Gastroesophageal sphincter (tissue), 4 donors: Measurements from ENCODE around the gene SYF2. TPM values are rescaled to one million over a fixed set of nuclear protein-coding genes. Genes with fewer than 3 reads are reported as not detected.

Experiments
- ATAC-seq: fragments of 150-250 bp; one replicate; pipeline ENCODE4 v1.9.1; 2016; ENCODE audit warnings: mild to moderate bottlenecking, moderate library complexity
- H3K27ac ChIP-seq, 4 donors: fragments of 200-600 bp; sonication (generic) in 3 of 4; 1 replicate in 3 of 4; 2 replicates in 1 of 4; pipeline ENCODE4 v1.5.1; 2016 to 2019
- H3K27me3 ChIP-seq: fragments of 200-600 bp; sonication (generic); one replicate; pipeline ENCODE4 v1.5.1; 2019
- H3K36me3 ChIP-seq, 2 donors: fragments of 200-600 bp; sonication (generic); one replicate each; pipeline ENCODE4 v1.5.1; 2019; ENCODE audit warnings: control low read depth in 1 of 2
- H3K4me1 ChIP-seq, 3 donors: fragments of 200-600 bp; sonication (generic); 1 replicate in 2 of 3; 2 replicates in 1 of 3; pipeline ENCODE4 v1.5.1; 2016 to 2019; ENCODE audit warnings: control low read depth in 2 of 3
- H3K4me3 ChIP-seq, 2 donors: fragments of 200-600 bp; sonication (generic); one replicate each; pipeline ENCODE4 v1.5.1; 2019; ENCODE audit warnings: mild to moderate bottlenecking in 1 of 2, moderate library complexity in 1 of 2
- H3K9me3 ChIP-seq, 3 donors: fragments of 200-600 bp; sonication (generic); one replicate each; pipeline ENCODE4 v1.5.1; 2017 to 2019; ENCODE audit warnings: control low read depth in 2 of 3
- CTCF ChIP-seq, 4 experiments: fragments of 200-600 bp in 2 of 4; fragments of 450-650 bp in 2 of 4; sonication (generic) in 1 of 4; IDR thresholded peaks; one replicate each; pipeline ENCODE4 v1.5.1; 2017 to 2019; ENCODE audit warnings: antibody characterized with exemption in 4 of 4, mild to moderate bottlenecking in 2 of 4, moderate library complexity in 2 of 4
- EP300 ChIP-seq: sonication (generic); formaldehyde crosslinking; IDR thresholded peaks from one replicate; pipeline ENCODE4 v1.6.1; 2017; ENCODE audit warnings: antibody characterized with exemption, mild to moderate bottlenecking
- POLR2A ChIP-seq, 2 donors: fragments of 450-650 bp; IDR thresholded peaks; one replicate each; pipeline ENCODE4 v1.6.1; 2017; ENCODE audit warnings: antibody characterized with exemption in 2 of 2, mild to moderate bottlenecking in 2 of 2, moderate library complexity in 1 of 2
- POLR2AphosphoS5 ChIP-seq: sonication (generic); formaldehyde crosslinking; IDR thresholded peaks from one replicate; pipeline ENCODE4 v1.6.1; 2017; ENCODE audit warnings: antibody characterized with exemption
- WGBS, 2 donors: methylation state at CpG; one replicate each; pipeline ENCODE4 v1.1.5; 2018; ENCODE audit warnings: low coverage in 1 of 2; 5-methylcytosine and 5-hydroxymethylcytosine counted together
- total RNA-seq, 4 donors: library from RNA; depleted of rRNA; stranded (reverse); fragments of >200 nt; gene quantifications; one replicate each; pipeline ENCODE4 v1.1.0, GENCODE V29; 2016

The SYF2 gene
- total RNA-seq, 4 donors from 2014 or later = 54.5 to 105 (median 88.5) TPM

- peaks cover 0 to 3% (median 0%) of the 10 kb centered on the region in 3 donors for H3K4me1 ChIP-seq
- no peak overlapping the region for H3K4me3 ChIP-seq
- H3K27ac ChIP-seq = no peak overlapping the region
- no peaks in the 10 kb centered on the region for H3K36me3 ChIP-seq
- ATAC-seq = no peak
- peaks cover 26% of the 10 kb centered on the region for H3K27me3 ChIP-seq
- 53 to 78% methylated on average over 2 to 4 of the region's 5 CpGs for WGBS, 2 donors
- TF ChIP-seq POLR2A (IDR thresholded peaks at IDR 0.05) (no peak), CTCF (IDR thresholded peaks at IDR 0.05) (no peak), EP300 (no peak), POLR2AphosphoS5 (no peak)
- H3K9me3 ChIP-seq = no peaks in the 10 kb centered on the region
Observed at GRCh38 chr1:25206201-25206600, 26.1 kb downstream of the SYF2 start.

- Histone ChIP-seq H3K4me1 (peaks cover 0 to 3% (median 0%) of the 10 kb centered on the region in 3 donors), H3K36me3 (no peaks in the 10 kb centered on the region), H3K9me3 (no peaks in the 10 kb centered on the region), H3K4me3 (no peak overlapping the region), H3K27ac (no peak overlapping the region), H3K27me3 (peaks cover 24% of the 10 kb centered on the region)
- no peak for ATAC-seq
- TF ChIP-seq CTCF (IDR thresholded peaks at IDR 0.05) (no peak), POLR2A (IDR thresholded peaks at IDR 0.05) (no peak), POLR2AphosphoS5 (no peak), EP300 (no peak)
- 39 to 61% methylated on average over 2 to 4 of the region's 5 CpGs for WGBS, 2 donors
Observed at GRCh38 chr1:25205786-25206185, 26.5 kb downstream of the SYF2 start.

DNA sequence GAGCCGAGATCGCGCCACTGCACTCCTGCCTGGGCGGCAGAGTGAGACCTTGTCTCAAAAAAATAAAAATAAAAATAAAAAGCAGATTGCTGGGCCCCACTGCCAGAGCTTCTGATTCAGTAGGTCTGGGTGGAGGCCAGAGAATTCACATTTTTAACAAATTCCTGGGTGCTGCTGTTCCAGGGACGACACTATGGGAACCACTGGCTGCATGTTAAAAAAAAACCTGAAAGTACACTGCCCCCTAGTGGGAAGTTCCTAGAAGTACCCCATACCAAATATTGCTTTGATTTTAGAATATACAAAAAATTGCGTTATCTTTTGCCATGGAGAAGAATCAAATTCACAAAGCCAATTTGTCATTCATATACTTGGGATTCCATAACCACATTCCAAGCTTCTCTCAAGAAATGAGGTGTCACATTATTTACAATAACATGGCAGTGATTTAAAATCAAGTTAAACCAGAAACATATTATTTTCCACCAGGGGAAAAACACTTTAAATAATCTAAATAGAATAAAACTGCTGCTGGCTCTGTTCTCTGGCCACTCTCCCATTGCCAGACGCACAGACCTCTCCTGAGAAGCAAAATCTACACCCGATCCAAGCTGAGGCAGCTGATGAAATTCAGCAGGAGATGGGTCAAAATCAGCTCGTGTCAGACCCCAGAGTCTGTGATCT is 27.4 kb downstream of the SYF2 start:
- H3K9me3 ChIP-seq = no peaks in the 10 kb centered on the region
- H3K4me1 ChIP-seq = peaks cover 0 to 3% (median 0%) of the 10 kb centered on the region in 3 donors
- no peak for ATAC-seq
- WGBS, 2 donors = 3 to 47% methylated on average over 2 to 9 of the region's 9 CpGs
- no peak overlapping the region for H3K4me3 ChIP-seq
- H3K27me3 ChIP-seq = peaks cover 24% of the 10 kb centered on the region
- no peaks in the 10 kb centered on the region for H3K36me3 ChIP-seq
- TF ChIP-seq POLR2A (IDR thresholded peaks at IDR 0.05) (no peak), CTCF (IDR thresholded peaks at IDR 0.05) (peak in 3 of 4 experiments; percentile 50 to 78 (median 72))
- H3K27ac ChIP-seq = no peak overlapping the region

DNA sequence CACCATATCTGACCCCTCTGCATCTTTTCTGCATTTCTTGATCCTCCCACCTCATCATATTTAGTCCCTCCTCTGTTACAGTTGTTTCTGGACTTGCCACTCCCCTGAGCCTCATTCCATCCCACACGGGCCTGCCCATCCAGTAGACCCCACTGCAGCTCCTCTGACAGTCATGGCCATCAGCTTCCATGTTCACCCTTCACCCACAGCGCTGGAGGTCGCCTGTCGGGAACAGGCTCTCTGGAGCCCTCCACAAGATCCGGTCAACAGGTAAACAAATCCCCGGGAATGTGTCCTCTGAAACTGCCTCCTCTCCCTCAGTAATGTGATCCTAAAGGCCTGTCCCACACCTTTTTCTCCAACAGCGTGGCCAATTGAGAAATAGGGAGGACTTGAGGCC is 31.3 kb downstream of the SYF2 start:
- Histone ChIP-seq H3K4me3 (no peak overlapping the region), H3K27me3 (peaks cover 26% of the 10 kb centered on the region), H3K36me3 (no peaks in the 10 kb centered on the region), H3K27ac (no peak overlapping the region), H3K9me3 (no peaks in the 10 kb centered on the region), H3K4me1 (peaks cover 0 to 18% (median 0%) of the 10 kb centered on the region in 3 donors)
- no peak for ATAC-seq
- WGBS, 2 donors = 78 to 83% methylated on average over 1 to 2 of the region's 7 CpGs
- no peak for TF ChIP-seq POLR2A (IDR thresholded peaks at IDR 0.05)
- no peak for TF ChIP-seq CTCF (IDR thresholded peaks at IDR 0.05)
- no peak for TF ChIP-seq POLR2AphosphoS5
- TF ChIP-seq EP300 = no peak
